MCF 10A (cell line): ENCODE results near the gene RETN. TPM values are rescaled to one million over a fixed set of nuclear protein-coding genes. Genes with fewer than 3 reads are reported as not detected.

Experiments used
- BruUV-seq: library from RNA; stranded (reverse); fragments of 400-500 nt; replicated peaks from 2 replicates; lab custom pipeline; 2021; lab: Mats Ljungman, UMichigan
- CTCF ChIA-PET: fragments of 300-600 bp; sonication (Branson Sonifier 250); formaldehyde crosslinking; extraction: SDS; loops from one replicate; lab custom pipeline; 2021; ENCODE audit warnings: antibody characterized with exemption, inconsistent platforms; lab: Yijun Ruan, JAX
- POLR2A ChIA-PET: fragments of 300-600, 350-650 bp; sonication (Branson Sonifier 250); formaldehyde crosslinking; extraction: SDS; loops from one replicate; lab custom pipeline; 2020; ENCODE audit warnings: antibody characterized with exemption, inconsistent platforms; lab: Yijun Ruan, JAX
- DNase-seq: peaks from one replicate; pipeline ENCODE4 v3.0.0-alpha.2; 2018; ENCODE audit not compliant: unreplicated experiment
- H3K27ac Mint-ChIP-seq: one replicate; pipeline ENCODE4 v1.8.0; 2022; ENCODE audit warnings: mild to moderate bottlenecking, low read depth, mixed read lengths; ENCODE audit not compliant: unreplicated experiment
- H3K27me3 Mint-ChIP-seq: one replicate; pipeline ENCODE4 v1.8.0; 2022; ENCODE audit warnings: mixed read lengths; ENCODE audit not compliant: insufficient read depth, unreplicated experiment
- H3K36me3 Mint-ChIP-seq: one replicate; pipeline ENCODE4 v1.8.0; 2022; ENCODE audit warnings: mild to moderate bottlenecking, moderate library complexity, mixed read lengths; ENCODE audit not compliant: insufficient read depth, unreplicated experiment
- H3K4me1 Mint-ChIP-seq: one replicate; pipeline ENCODE4 v1.8.0; 2022; ENCODE audit warnings: mixed read lengths; ENCODE audit not compliant: insufficient read depth, unreplicated experiment
- H3K4me3 Mint-ChIP-seq: one replicate; pipeline ENCODE4 v1.8.0; 2022; ENCODE audit warnings: mild to moderate bottlenecking, moderate library complexity, mixed read lengths; ENCODE audit not compliant: unreplicated experiment
- H3K9me3 Mint-ChIP-seq: one replicate; pipeline ENCODE4 v1.8.0; 2022; ENCODE audit warnings: mixed read lengths; ENCODE audit not compliant: unreplicated experiment
- CTCF ChIP-seq: fragments of 200-600 bp; IDR thresholded peaks from one replicate; pipeline ENCODE4 v1.8.0; 2022; ENCODE audit warnings: antibody characterized with exemption, mild to moderate bottlenecking; ENCODE audit not compliant: unreplicated experiment
- intact Hi-C: fragments of 100-400 bp; cut with micrococcal nuclease; formaldehyde crosslinking; loops from 2 replicates; pipeline ENCODE4 v1.14.1; 2022
- total RNA-seq: library from RNA; stranded (reverse); gene quantifications from 2 replicates; pipeline ENCODE4 v1.2.3, GENCODE V29; 2022

The RETN gene
- total RNA-seq, 1 experiment from 2014 or later, result not detected

- ChIA-PET POLR2A (no interaction called here), CTCF (interaction anchor here (0.7 to 6.4 kb wide), 3 partner anchors 23 to 219 kb away, joined by 3 to 31 read pairs (median 3); partner anchors contain the start of gene TRAPPC5)
- TF ChIP-seq CTCF, result no peak
- Mint-ChIP-seq H3K27me3 (peaks cover 10% of the 10 kb centered on the region), H3K36me3 (no peaks in the 10 kb centered on the region), H3K27ac (no peak overlapping the region), H3K4me1 (peaks cover 6% of the 10 kb centered on the region), H3K4me3 (no peak overlapping the region), H3K9me3 (no peaks in the 10 kb centered on the region)
- BruUV-seq, result no TSS peak
- no peak for DNase-seq
- intact Hi-C loops, result no loop called here
These were observed 10.6 kb upstream of the RETN start for GRCh38 chr19:7658219-7658686.

GRCh38 chr19:7661744-7662538 is 6.9 kb upstream of the RETN start:
- intact Hi-C loops, result no loop called here
- DNase-seq, result no peak
- BruUV-seq, result no TSS peak
- Mint-ChIP-seq H3K36me3 (no peaks in the 10 kb centered on the region), H3K27me3 (peaks cover 10% of the 10 kb centered on the region), H3K4me1 (no peaks in the 10 kb centered on the region), H3K27ac (no peak overlapping the region), H3K4me3 (no peak overlapping the region), H3K9me3 (no peaks in the 10 kb centered on the region)
- POLR2A ChIA-PET, result interaction anchor here (0.7 kb wide), 1 partner anchor 89 kb away, joined by 3 read pairs; no protein-coding TSS in a partner anchor
- CTCF ChIA-PET, result interaction anchor here (0.5 to 1.4 kb wide), 6 partner anchors 10 to 282 kb away, joined by 3 to 5 read pairs (median 3); partner anchors contain the start of genes PET100, TRAPPC5 and XAB2
- no peak for TF ChIP-seq CTCF

GRCh38 chr19:7662657-7663056 is 6.2 kb upstream of the RETN start:
- DNase-seq, result no peak
- Mint-ChIP-seq H3K27ac (no peak overlapping the region), H3K4me1 (no peaks in the 10 kb centered on the region), H3K9me3 (no peaks in the 10 kb centered on the region), H3K36me3 (no peaks in the 10 kb centered on the region), H3K27me3 (peaks cover 10% of the 10 kb centered on the region), H3K4me3 (no peak overlapping the region)
- TF ChIP-seq CTCF, result no peak
- ChIA-PET POLR2A (interaction anchor here (0.5 kb wide), 1 partner anchor 14 kb away, joined by 3 read pairs; no protein-coding TSS in a partner anchor), CTCF (interaction anchor here (0.7 to 1.4 kb wide), 3 partner anchors 9 to 231 kb away, joined by 3 read pairs; no protein-coding TSS in a partner anchor)
- intact Hi-C loops, result no loop called here
- BruUV-seq, result no TSS peak

- Mint-ChIP-seq H3K36me3 (no peaks in the 10 kb centered on the region), H3K9me3 (no peaks in the 10 kb centered on the region), H3K27ac (no peak overlapping the region), H3K27me3 (peaks cover 10% of the 10 kb centered on the region), H3K4me1 (no peaks in the 10 kb centered on the region), H3K4me3 (no peak overlapping the region)
- intact Hi-C loops, result no loop called here
- CTCF ChIA-PET, result interaction anchor here (1.2 to 1.7 kb wide), 3 partner anchors 10 to 95 kb away, joined by 3 to 5 read pairs (median 4); no protein-coding TSS in a partner anchor
- no peak for TF ChIP-seq CTCF
- POLR2A ChIA-PET, result interaction anchor here (0.6 kb wide), 1 partner anchor 1765 kb away, joined by 3 read pairs; no protein-coding TSS in a partner anchor
- DNase-seq, result no peak
- no TSS peak for BruUV-seq
These were observed 5.1 kb upstream of the RETN start for GRCh38 chr19:7663706-7664105.
